ENCODE measurements around the gene FNDC11.
A peak's percentile ranks its signal among the peaks of the same experiment; 100 is the strongest.

The FNDC11 gene

DNA sequence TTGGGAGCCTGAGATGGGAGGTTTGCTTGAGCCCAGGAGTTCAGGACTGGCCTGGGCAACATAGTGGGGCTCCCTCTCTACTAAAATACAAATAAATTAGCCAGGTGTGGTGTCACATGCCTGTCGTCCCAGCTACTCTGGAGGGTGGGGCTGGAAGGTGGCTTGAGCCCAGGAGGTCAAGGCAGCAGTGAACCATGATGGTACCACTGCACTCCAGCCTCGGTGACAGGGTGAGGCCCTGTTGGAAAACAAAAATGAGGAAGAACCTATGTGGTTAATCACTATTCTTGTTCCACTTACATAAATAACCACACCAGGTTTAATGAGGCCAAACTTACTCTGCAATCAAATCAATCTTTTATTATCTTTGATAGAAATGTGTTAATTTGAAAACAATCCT lies 28.0 kb upstream of the FNDC11 start:
- DNase-seq = no peak

- DNase-seq = no peak
These were observed 26.8 kb upstream of the FNDC11 start for GRCh38 chr20:63527184-63527583.

DNA sequence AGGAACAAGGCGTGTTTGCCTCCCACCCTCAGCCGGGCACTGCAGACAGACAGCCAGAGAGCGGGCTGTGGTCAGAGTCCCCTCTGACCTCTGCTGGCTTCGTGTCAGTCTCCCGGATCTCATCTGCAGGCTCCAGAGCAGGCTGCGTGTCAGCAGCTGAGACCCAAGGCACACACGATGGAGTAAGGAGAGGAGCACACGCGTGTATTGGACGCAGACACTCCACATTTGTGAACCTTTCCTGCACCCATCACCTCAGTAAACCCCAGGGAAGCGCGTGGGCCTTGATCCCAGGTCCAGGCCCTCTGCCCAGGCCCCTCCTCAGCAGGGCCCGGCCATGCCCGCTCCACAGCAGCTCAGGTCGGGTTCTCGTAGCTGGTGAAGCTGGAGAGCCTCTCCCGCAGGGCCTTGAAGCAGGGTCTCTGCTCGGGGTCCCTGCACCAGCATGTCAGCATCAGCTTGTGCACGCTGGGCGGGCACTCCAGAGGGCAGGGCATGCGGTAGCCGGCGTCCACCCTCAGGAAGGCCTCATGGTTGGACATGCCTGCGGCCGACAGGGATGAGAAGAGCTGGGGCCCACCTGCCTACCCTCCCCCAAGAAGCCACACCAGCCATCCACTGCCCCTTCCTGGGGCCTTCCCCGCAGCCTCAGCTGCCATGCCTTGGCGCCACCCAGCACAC lies 24.6 kb upstream of the FNDC11 start:
- DNase-seq = no peak

DNA sequence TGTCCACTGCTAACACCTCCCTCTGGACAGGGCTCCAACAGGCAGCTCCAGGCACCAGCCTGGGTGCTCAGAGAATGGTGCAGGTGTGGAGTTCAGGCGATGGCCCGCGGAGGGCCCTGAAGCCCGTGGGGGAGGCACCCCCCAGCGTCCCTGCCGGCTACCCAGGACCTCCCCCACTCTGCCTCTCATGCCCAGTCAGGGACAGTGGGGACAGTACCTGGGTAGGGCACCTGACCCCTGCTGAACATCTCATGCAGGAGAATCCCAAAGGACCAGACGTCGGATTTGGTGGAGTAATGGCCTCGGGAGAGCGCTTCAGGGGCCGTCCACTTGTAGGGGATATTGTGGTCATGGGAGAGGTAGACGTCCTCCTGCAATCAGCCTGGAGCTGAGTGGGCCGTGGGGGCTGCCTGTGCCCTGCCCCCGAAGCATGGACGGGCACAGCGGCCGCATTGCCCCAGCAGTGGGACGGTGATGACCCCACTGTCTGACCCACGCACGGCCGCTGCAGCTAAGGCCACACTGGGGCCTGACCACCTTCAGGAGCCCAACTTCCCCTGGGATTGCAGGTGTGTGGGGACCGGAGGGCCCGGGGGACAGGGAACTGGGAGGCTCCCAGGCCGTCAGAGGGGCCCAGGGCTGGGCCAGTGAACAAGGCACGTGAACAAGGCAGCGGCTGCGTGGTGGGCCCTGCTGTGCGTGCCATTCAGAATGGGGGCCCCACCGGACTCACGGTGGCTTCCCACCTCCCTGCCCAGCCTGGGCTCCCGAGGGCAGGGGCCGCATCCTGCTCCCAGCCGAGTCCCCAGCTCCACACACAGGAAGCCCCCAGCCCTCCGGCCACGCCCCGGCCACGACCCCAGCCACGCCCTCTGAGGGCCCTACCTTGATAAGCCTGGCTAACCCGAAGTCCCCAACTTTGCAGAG lies 23.8 kb upstream of the FNDC11 start:
- no peak for DNase-seq

DNA sequence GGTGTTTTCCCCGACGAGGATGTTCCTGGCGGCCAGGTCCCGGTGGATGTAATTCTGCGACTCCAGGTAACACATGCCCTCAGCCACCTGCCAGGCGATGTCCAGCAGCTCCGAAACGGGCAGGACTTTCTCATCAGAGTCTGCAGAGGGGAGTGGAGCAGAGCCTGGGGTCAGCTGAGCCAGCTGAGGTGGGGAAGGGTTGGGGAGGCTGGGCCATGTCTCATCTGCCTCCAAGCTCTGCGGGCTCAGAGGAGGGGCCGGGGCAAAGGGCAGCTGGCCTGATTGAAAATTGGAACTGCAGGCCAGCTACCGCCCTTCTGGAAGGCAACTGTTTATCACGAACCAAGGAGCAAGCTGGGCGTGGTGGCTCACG lies 23.2 kb upstream of the FNDC11 start:
- DNase-seq = no peak

DNA sequence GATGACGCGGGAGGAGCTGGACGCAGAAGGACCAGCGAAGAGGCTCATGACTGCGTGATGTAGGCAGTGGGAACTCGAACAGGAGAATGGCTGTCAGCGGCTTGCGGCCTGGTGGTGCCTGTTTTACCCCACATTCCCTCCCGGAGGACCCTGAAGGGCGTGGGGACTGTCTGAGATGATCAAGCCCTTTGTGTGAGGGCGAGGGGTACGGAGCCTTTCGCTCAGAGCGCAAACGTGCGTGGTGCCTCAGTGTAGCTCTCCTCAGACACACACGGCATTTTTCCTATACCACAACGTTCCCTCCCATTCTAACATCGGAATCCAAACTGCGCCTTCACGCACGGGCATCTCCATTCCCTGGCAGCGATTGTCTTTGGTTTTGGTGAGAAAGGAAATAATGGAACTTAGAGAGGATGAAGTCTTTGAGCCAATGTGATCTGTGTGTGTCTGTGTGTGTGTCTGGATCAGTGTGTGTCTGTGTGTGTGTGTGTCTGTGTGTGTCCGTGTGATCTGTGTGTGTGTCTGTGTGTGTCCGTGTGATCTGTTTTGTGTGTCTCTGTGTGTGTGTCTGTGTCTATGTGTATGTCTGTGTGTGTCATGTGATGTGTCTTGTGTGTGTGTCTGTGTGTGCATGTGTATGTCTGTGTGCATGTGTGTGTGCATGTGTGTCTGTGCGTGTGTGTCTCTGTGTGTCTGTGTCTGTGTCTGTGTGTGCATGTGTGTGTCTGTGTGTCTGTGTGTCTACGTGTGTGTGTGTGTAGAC lies 22.1 kb upstream of the FNDC11 start:
- DNase-seq = no peak

DNA sequence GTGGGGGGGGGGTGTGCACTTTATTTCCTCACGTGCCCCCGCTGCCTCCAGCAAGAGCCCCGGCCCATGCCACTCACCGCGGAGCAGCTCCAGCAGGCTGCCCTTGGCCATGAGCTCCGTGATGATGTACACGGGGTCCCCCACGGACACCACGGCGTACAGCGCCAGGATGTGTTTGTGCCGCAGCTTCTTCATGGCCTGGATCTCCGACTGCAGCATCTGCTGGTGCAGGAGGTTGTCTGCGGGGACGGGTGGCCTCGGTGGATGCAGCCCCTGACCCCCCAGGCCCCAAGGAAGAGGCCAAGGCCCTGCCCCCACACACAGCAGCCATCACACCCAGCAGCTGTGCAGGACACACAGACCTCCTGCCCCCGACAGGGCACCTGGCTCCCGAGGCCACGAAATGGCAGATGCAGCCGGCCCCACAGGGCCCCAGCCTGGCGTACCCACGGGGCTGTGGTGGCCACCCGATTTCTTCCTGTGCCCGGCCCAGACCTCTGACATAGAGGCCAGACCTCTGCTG lies 21.4 kb upstream of the FNDC11 start:
- no peak for DNase-seq

GRCh38 chr20:63533388-63533787 lies 20.6 kb upstream of the FNDC11 start:
- DNase-seq = no peak

- DNase-seq = no peak
These were observed 20.0 kb upstream of the FNDC11 start for GRCh38 chr20:63533871-63534393.

DNA sequence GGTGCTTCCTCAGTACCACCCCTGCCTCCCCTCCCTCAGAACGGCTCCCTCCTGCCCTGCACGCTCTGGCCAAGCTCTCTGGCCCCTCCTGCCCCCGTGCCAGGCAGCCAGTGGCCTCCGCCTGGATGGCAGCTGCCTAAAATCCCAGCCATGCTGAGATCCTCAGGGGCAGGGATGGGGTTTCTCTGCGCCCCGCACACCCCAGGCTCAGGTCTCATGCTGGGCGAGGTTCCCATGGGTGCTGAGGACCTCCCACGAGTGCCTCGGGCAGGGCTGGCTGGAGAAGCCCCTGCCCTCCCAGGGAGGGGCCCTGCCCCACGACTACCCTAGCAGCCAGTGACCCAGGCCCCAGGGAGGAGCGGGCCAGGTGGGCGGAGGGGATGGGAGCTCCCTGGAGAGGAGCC lies 19.5 kb upstream of the FNDC11 start:
- no peak for DNase-seq

DNA sequence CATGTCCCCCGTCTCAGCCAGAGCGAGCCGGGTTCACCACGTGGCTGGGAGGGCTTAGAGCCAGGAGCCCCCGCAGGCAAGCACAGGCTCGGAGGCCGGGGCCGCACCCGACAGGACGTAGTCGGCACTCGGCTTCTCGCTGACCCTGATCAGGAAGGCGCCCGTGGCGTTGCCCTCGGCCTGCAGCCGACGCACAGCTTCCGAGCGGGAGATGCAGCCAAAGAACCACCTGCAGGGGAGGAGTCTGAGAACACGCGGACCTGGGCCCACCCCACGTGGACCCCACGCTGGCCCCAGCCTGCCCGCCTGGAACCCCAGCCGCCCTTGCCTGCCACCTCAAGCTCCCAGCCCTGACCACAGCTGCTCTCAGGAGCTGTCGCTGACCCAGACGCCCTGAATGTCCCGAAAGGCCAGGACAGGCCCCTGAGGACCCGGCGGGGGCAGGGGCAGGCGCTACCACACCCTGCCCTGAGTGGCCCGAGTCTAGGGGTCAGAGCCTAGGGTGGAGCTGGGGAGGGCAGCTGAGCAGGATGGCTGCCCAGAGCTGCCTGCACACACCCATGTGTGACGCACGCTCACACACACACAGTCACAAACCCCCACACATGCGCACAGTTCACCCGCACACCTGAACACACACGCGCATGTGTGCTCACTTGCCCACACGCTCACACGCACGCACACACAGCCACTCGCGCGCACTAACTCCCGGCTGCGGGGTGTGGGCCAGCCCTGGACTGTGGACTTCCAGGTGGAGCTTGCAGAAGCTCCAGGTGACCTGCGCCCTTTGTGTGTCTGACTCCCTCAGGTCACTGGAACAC lies 18.9 kb upstream of the FNDC11 start:
- peak; percentile 46 for DNase-seq

- peak; percentile 71 for DNase-seq
These were observed 17.6 kb upstream of the FNDC11 start for GRCh38 chr20:63536241-63536977.

DNA sequence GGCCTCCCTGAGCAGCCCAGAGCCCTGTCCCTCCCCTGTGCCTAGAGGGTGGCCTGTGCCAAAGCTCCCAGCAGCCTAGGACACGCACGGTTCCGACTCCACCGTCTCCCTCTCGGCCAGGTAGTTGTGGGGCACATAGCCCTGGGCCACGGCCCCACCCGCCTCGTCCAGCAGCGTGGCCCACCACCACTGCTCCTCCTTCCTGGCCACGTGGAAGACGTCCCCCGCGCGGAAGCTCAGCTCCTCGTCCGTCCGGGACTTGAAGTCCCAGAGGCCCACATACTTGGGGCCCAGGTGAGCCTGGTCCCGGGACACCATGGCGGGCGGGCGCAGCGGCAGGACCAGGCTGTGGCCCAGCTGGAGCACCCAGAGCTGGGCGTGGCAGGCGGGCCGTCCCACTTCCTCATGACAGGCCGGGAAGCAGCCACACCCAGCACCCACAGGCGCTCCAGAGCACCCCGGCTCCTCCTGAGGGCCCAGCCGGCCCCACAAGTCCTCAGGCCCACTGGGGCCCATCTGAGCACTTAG lies 16.9 kb upstream of the FNDC11 start, which contains the start of gene PTK6:
TSS of gene PTK6 (minus strand) at position 380 of the 528 bp plus-strand sequence. CDS start at position 318, 62 bp downstream.
- DNase-seq = no peak

GRCh38 chr20:63537525-63538203 lies 16.3 kb upstream of the FNDC11 start:
- peak; percentile 94 for DNase-seq

DNA sequence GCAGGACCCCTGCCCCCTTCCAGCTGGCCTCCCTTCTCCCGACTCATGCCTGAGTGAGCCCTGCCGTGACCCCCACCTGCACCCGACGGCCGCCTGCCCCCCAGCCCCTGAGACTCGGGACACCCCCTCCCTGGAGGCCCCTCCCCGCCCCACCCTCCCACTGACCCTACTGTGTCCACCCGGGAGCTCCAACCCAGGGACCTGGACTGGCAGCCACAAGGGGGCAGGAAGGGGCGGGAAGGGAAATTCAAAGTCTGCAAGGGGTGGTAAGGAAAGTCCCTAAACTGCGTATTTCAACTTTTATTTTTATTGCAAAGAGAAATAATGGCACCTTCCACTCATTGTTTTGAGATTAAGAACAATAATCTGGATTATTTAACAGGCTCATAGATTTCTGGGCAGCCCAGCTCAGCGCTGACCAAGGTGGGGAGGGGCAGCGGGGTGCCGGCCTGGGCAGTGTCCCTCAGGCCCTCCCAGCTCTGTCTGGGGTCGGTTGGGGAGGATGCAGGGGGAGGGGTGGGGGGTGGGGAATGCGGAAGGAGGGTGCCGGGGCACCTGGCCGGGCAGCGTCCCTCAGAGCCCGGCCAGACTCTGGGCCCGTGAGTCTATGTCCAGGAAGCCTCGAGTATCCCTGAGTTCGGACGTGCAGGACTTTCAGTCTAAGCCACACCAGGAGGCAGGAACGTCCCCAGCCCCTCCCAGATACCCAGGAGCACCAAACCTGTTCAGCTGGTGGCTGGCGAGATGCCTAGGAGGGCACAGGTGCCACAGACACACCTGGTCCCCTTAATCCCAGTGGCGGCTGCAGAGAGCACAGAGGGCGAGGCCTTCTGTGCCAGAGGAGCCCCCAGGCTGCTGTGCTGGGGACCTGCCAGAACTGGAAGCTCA lies 15.5 kb upstream of the FNDC11 start:
- DNase-seq = peak; percentile 89

DNA sequence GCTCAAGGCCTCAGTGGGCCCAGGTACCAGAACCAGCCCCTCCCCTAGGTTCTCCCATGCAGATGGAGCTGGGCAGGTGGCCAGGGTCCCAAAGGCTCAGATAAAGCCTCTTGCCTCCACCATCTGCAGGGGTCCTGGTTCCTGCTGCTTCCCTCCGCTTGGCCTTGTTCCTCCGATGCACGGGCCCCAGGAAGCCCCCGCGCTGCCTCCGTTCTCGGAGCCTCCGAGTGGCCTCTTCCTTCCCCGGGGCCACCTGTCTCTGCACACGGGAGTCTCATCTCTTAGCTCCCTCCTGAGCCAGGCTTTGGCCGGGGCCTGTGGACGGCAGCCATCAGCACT lies 14.9 kb upstream of the FNDC11 start:
- DNase-seq = no peak

- DNase-seq = no peak
These were observed 14.3 kb upstream of the FNDC11 start for GRCh38 chr20:63539441-63540370.
